HG02571 (cell line): Measurements from ENCODE around the gene AMHR2.
"Not testable (repeated sequence)": the region's sequence is repeated elsewhere in the genome, so short reads cannot be mapped to it uniquely, and the experiment has no call there.

Experiments
- ATAC-seq: cut with Tn5 transposase; IDR thresholded peaks from one replicate; pipeline ENCODE4 v1.9.1; 2021; ENCODE audit warnings: mild to moderate bottlenecking, moderate library complexity; ENCODE audit not compliant: unreplicated experiment

The AMHR2 gene

GRCh38 chr12:53414756-53415417, 8.8 kb upstream of the AMHR2 start:
- no peak for ATAC-seq

GRCh38 chr12:53415752-53416389, 7.8 kb upstream of the AMHR2 start:
- ATAC-seq: not testable (repeated sequence)

- ATAC-seq: not testable (repeated sequence)
These were observed 6.3 kb upstream of the AMHR2 start for GRCh38 chr12:53417291-53417816.

- no peak for ATAC-seq
These were observed 5.4 kb upstream of the AMHR2 start for GRCh38 chr12:53418221-53418620.

- no peak for ATAC-seq
These were observed 3.9 kb upstream of the AMHR2 start for GRCh38 chr12:53419756-53420155.

- not testable (repeated sequence) for ATAC-seq
These were observed 1.4 kb upstream of the AMHR2 start for GRCh38 chr12:53422247-53422646.

- no peak for ATAC-seq
These were observed 1.2 kb downstream of the AMHR2 start for GRCh38 chr12:53424626-53425514.

- no peak for ATAC-seq
These were observed 2.0 kb downstream of the AMHR2 start for GRCh38 chr12:53425515-53426150.

- ATAC-seq: no peak
These were observed 4.4 kb downstream of the AMHR2 start for GRCh38 chr12:53427905-53428594.

GRCh38 chr12:53428741-53429140, 5.1 kb downstream of the AMHR2 start:
- ATAC-seq: no peak

GRCh38 chr12:53430116-53430515, 6.5 kb downstream of the AMHR2 start:
- no peak for ATAC-seq

- no peak for ATAC-seq
These were observed 7.5 kb downstream of the AMHR2 start for GRCh38 chr12:53431187-53431586.

GRCh38 chr12:53435326-53435725, 11.7 kb downstream of the AMHR2 start:
- not testable (repeated sequence) for ATAC-seq

- ATAC-seq: not testable (repeated sequence)
These were observed 15.9 kb downstream of the AMHR2 start for GRCh38 chr12:53439582-53439981.

- ATAC-seq: peak; percentile 99
These were observed 17.6 kb downstream of the AMHR2 start, which contains the start of gene PRR13 for GRCh38 chr12:53441040-53441833. PRR13 (plus strand) TSS chr12:53441734; CDS start chr12:53442715, 981 bp downstream.

- ATAC-seq: no peak
These were observed 20.3 kb downstream of the AMHR2 start for GRCh38 chr12:53443955-53444354.

GRCh38 chr12:53444593-53445325, 21.1 kb downstream of the AMHR2 start:
- ATAC-seq: not testable (repeated sequence)

GRCh38 chr12:53450936-53451335, 27.3 kb downstream of the AMHR2 start:
- ATAC-seq: no peak
